H7 (cell line): Measurements from ENCODE around the gene PARD3. TPM values are rescaled to one million over a fixed set of nuclear protein-coding genes. Genes with fewer than 3 reads are reported as not detected.

ENCODE experiments used
- DNase-seq: peaks from one replicate; pipeline ENCODE4 v3.0.0; 2012
- H3K27me3 ChIP-seq: 2 replicates; pipeline ENCODE4 v1.6.0; 2011; ENCODE audit warnings: mild to moderate bottlenecking, low read length; ENCODE audit not compliant: control insufficient read depth, insufficient read depth
- H3K36me3 ChIP-seq: replicated peaks from 2 replicates; pipeline ENCODE4 v1.5.1; 2011; ENCODE audit warnings: low read length; ENCODE audit not compliant: control insufficient read depth, insufficient read depth
- H3K4me3 ChIP-seq: 2 replicates; pipeline ENCODE4 v1.5.1; 2011; ENCODE audit warnings: low read depth, mild to moderate bottlenecking, control low read depth, low read length, moderate library complexity; ENCODE audit not compliant: insufficient read depth
- total RNA-seq: library from RNA; depleted of rRNA; stranded (reverse); fragments of >200 nt; shearing (Covaris generic); gene quantifications from 2 replicates; pipeline ENCODE4 v1.2.3, GENCODE V29; 2014

The PARD3 gene
- total RNA-seq, 1 experiment from 2014 or later = 51.1 TPM

GRCh38 chr10:34126371-34127151, 688.5 kb downstream of the PARD3 start:
- DNase-seq = no peak
- Histone ChIP-seq H3K4me3 (no peak overlapping the region), H3K36me3 (no peaks in the 10 kb centered on the region)

GRCh38 chr10:34125702-34126101, 689.4 kb downstream of the PARD3 start:
- no peaks in the 10 kb centered on the region for H3K27me3 ChIP-seq
- no peaks in the 10 kb centered on the region for H3K36me3 ChIP-seq
- DNase-seq = no peak
- H3K4me3 ChIP-seq = no peak overlapping the region

More at GRCh38 chr10:34126371-34127151, 688.5 kb downstream of the PARD3 start:
- no peaks in the 10 kb centered on the region for H3K27me3 ChIP-seq

- no peak for DNase-seq
- Histone ChIP-seq H3K36me3 (no peaks in the 10 kb centered on the region), H3K27me3 (no peaks in the 10 kb centered on the region), H3K4me3 (no peak overlapping the region)
Observed at GRCh38 chr10:34124522-34125035, 690.5 kb downstream of the PARD3 start.

GRCh38 chr10:34121781-34122622, 693.1 kb downstream of the PARD3 start:
- DNase-seq = no peak
- Histone ChIP-seq H3K36me3 (no peaks in the 10 kb centered on the region), H3K4me3 (no peak overlapping the region), H3K27me3 (no peaks in the 10 kb centered on the region)

- H3K27me3 ChIP-seq = no peaks in the 10 kb centered on the region
- no peaks in the 10 kb centered on the region for H3K36me3 ChIP-seq
- no peak for DNase-seq
- no peak overlapping the region for H3K4me3 ChIP-seq
Observed at GRCh38 chr10:34121125-34121753, 693.9 kb downstream of the PARD3 start.

- Histone ChIP-seq H3K27me3 (no peaks in the 10 kb centered on the region), H3K4me3 (no peak overlapping the region), H3K36me3 (no peaks in the 10 kb centered on the region)
- DNase-seq = no peak
Observed at GRCh38 chr10:34119456-34119855, 695.6 kb downstream of the PARD3 start.

DNA sequence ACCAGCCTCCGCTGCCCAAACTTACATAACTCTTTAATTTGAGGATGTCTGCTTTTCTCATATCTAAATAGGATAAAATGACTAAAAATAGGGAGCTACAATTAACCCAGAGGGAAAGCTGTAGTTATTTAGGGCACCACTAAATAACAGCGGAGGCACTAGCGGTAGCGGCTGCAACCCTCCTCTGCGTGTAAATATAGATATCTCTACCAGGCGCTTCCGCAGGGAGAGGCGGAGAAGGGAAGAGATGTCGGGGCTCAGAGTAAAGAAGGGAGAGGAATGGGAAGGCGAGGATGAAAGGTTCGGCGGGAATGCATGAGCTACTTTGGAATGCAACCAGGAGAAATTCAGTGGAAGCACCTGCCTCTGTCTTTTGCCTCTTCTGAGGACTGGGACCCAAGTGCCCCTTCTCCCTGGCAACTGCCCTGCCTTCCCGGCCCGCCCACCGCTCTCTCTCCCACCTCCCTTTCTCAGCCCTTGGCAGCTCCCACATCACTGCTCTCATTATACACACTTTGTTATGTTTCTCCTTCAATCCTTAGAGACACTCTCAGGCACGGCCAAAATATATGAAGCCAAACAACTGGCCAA, 698.3 kb downstream of the PARD3 start:
- peak; percentile 59 for DNase-seq
- H3K36me3 ChIP-seq = no peaks in the 10 kb centered on the region
- H3K4me3 ChIP-seq = no peak overlapping the region
- no peaks in the 10 kb centered on the region for H3K27me3 ChIP-seq

DNA sequence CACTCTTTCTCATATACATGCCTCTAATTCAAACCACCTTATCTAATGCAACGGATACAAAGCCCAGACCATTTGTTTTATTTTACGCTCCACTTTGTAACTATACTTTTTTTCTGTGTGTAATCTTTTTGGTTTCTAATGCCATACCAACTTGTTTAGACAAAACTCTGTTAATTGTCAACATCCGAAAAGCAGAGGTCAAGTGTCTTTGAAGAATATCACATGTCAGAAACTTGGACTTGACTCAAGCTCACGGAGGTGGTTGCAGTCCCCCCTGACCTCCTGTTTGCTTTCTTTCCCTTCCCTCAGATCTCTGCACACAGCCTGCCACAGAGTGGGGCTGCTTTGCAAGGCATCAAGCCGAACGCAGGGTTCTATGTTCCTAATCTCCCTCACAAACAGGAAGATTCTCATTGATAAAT, 698.9 kb downstream of the PARD3 start:
- H3K4me3 ChIP-seq = no peak overlapping the region
- H3K27me3 ChIP-seq = no peaks in the 10 kb centered on the region
- no peaks in the 10 kb centered on the region for H3K36me3 ChIP-seq
- peak; percentile 38 for DNase-seq

- Histone ChIP-seq H3K36me3 (no peaks in the 10 kb centered on the region), H3K27me3 (no peaks in the 10 kb centered on the region), H3K4me3 (no peak overlapping the region)
- DNase-seq = no peak
Observed at GRCh38 chr10:34114914-34115313, 700.2 kb downstream of the PARD3 start.

DNA sequence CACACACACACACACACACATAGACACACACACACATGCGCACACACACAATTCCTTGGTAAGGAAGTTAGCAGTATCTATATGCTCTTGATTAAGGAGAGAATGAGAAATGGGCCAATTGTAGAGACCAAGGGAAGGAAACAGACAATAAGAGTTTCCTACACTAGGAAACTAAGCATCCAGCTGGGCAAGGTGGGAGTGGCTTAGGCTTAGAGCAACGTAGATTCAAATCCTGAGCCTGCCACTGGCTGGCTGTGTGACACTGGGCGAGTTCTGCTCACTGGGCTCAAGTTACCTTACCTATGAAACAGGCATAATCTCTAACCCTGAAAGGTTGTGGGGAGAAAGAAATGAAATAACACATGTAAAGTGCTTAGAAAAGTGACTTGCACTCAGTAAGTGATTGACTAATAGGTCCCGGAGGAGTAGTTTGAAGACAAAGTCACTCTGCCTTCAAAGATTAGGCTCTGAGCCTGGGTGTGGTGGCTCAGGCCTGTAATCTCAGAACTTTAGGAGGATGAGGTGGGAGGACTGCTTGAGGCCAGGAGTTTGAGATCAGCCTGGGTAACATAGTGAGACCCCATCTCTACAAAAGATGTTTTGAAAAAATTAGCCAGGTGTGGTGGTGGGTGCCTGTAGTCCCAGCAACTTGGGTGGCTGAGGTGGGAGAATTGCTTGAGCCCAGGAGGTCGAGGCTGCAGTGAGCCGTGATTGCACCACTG, 701.4 kb downstream of the PARD3 start:
- H3K4me3 ChIP-seq = no peak overlapping the region
- no peaks in the 10 kb centered on the region for H3K36me3 ChIP-seq
- peak; percentile 75 for DNase-seq
- H3K27me3 ChIP-seq = no peaks in the 10 kb centered on the region

- DNase-seq = no peak
- Histone ChIP-seq H3K27me3 (no peaks in the 10 kb centered on the region), H3K4me3 (no peak overlapping the region), H3K36me3 (no peaks in the 10 kb centered on the region)
Observed at GRCh38 chr10:34112171-34112782, 702.8 kb downstream of the PARD3 start.

DNA sequence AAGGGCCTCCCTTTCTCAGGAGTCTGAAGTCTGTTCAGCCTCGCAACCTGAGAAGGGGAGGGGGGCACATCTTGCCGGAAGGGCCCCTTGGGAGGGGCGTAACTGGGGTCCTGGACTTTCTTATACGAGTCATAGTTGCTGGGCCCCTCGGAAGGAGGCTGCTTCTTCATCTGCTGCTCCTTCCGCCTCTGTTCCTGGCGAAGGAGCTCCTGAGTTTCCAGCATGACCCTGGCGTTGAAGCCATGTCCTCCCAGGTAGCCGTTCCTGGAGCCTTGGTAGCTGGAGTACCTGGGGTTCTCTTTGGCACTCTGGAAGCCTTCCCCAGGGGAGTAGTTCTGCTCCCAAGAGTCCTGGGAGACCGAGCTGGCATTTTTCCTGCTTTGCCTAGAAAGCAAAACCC, 703.9 kb downstream of the PARD3 start:
- H3K27me3 ChIP-seq = no peaks in the 10 kb centered on the region
- H3K4me3 ChIP-seq = no peak overlapping the region
- no peak for DNase-seq

GRCh38 chr10:34109952-34110702, 705.0 kb downstream of the PARD3 start:
- H3K4me3 ChIP-seq = no peak overlapping the region
- no peaks in the 10 kb centered on the region for H3K27me3 ChIP-seq

More for the DNA sequence above, 703.9 kb downstream of the PARD3 start:
- no peaks in the 10 kb centered on the region for H3K36me3 ChIP-seq

More at GRCh38 chr10:34109952-34110702, 705.0 kb downstream of the PARD3 start:
- no peak for DNase-seq
- H3K36me3 ChIP-seq = no peaks in the 10 kb centered on the region
